HG02840 (cell line): ENCODE results near the gene WFDC1.
"Not testable (repeated sequence)": the region's sequence is repeated elsewhere in the genome, so short reads cannot be mapped to it uniquely, and the experiment has no call there.

Experiments
- ATAC-seq: cut with Tn5 transposase; IDR thresholded peaks from one replicate; pipeline ENCODE4 v1.9.1; 2021; ENCODE audit warnings: mild to moderate bottlenecking, moderate library complexity, moderate number of reproducible peaks; ENCODE audit not compliant: unreplicated experiment, low FRiP score

WFDC1 gene

DNA sequence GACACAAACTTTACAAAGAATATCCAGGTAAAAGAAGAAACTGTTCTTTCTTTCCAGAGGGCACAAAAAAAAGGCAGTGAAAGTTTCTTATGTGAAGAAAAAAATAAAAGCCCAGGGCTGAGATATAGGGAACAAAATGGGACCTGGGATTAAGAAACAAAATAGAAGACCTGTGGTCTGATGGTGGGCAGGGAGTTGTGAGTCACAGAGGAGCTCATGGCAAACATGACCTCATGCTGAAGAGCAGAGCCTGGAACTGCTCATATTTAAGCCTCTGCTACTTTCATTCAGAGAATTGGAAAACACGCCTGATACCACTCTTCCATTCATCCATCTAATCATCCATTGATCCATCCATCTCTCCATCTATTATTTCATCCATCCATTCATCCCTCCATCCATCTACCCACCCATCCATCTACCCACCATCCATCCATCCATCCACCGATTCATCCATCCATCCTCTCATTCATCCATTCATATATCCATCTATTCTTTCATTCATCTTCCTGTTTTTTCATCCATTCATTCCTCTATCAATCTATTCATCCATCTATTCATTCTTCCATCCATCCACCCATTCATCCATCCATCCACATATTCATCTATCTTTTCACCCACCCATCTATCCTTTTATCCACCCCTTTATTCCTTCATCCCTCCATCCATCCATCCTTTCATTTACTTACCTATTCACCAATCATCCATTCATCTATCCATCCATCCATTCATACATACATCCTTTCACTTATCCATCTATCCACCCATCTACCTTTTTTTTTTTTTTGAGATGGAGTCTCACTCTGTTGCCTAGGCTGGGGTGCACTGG, 30.0 kb downstream of the WFDC1 start:
- no peak for ATAC-seq

DNA sequence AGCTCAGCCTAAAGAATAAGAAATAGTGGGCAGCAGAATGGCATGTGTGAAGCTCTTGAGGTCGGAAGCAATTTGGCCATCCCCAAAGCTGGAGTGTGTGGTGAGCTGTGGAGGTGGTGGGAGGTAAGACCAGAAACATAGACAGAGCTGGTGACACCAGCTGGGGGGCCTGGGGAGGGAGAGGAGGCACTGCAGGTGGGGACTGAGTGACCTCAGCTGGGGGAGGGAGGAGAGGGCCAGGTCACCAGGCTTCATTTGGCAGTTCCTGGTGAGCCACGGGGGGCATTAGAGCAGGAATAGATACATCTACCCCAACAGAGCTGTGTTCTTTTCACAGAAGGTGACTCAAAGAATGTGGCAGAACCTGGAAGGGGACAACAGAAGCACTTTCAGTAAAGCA, 31.9 kb downstream of the WFDC1 start:
- ATAC-seq = no peak

DNA sequence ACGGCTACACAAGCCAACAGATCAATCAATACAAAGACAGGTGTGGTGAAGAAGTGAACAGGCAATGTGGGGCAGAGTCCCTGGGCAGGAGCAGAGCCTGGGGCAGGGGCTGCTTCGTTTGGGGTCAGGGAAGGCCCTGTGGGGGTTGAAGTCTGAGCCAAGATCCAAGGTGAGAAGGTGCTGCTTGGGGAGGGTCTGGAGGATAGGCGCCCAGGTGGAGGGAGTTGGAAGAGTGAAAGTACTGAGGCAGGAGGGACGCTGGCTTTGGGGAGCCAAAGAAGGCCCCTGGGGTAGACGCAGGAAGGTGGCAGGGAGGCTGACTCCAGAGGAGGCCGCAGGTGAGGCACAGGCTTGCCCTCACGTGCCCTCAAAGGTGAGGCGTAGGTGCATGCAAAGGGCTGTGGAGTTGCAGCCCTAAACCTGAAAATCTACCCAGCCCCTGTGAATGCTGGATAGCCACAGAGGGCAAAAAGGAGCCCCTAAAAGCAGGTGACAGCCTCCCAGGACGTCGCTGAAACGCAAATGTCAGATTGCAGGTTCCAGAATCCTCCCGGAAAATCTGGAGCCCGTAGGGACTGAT, 33.3 kb downstream of the WFDC1 start:
- ATAC-seq = no peak

DNA sequence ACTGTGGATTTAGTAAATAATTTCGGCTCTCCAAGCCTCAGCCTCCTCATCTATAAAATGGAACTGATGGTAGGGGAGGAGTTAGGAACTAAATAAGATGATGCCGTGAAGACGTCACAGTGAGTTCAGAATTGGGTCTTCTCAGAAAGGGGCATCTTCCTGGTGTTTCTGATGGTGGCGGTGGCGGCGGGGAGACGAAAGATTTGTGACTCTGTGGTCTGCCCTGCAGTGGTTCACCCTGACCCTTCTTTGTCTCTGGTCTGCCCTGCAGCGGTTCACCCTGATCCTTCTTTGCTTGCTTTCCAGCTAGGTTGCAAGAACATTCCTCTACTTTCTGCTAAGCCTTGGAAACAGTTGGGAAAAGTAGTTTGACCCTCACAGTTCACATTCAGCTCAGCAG, 34.3 kb downstream of the WFDC1 start:
- no peak for ATAC-seq

DNA sequence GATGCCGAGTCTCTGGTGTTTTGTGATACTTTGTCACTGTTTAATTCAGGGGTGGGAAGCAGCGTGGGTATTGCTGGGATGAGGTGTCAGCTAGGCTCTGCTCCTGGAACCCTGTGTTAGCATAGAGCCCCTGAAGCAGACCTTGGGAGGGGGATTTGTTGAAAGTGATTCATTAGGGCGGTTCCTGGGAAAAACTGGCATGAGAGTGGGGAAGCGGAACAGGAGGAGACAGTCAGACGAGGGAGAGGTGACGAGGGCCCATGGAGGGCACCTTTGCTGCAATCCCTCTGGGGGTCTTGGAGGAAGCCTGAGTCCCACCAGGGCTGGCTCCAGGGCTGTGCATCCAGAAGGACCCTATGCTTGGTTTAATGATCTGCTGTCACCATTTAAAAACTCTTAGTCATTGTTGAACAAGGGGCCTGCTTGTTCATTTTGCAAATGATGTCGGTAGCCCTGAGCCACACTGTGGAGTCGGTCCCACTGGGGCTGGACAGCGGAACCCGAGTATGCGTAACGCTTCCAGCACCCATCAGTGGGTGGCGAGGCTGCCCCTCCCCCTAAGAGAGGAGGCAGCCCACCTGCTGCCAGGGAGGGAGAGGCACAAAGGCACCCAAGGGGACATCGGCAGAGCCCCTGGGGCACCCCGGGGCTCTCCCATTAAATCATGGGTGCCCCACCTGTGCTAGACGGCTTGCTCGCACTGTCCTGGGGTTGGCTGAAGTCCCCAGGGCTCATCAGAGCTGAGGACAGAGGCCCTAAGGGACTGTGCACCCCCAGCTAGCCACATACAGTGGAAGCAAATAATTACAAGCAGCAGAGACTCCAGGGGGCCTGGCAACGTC, 35.4 kb downstream of the WFDC1 start:
- ATAC-seq = no peak

DNA sequence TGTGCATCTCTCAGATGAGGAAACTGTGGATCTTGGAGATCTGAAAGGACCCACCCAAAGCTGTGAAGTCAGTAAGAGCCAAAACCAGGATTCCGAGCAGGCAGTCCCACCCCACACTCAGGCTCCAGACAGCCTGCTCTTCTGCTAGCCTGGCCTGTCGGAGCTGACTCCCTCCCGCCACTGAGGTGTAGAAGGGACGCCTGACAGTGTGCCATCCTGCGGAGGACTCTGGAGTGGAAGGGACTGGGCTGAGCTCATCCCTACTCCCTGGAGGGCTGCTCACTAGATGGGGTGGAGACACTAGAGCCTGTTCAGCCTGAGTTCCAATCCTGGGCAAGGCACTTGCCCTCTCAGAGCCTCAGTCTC, 36.0 kb downstream of the WFDC1 start:
- no peak for ATAC-seq

DNA sequence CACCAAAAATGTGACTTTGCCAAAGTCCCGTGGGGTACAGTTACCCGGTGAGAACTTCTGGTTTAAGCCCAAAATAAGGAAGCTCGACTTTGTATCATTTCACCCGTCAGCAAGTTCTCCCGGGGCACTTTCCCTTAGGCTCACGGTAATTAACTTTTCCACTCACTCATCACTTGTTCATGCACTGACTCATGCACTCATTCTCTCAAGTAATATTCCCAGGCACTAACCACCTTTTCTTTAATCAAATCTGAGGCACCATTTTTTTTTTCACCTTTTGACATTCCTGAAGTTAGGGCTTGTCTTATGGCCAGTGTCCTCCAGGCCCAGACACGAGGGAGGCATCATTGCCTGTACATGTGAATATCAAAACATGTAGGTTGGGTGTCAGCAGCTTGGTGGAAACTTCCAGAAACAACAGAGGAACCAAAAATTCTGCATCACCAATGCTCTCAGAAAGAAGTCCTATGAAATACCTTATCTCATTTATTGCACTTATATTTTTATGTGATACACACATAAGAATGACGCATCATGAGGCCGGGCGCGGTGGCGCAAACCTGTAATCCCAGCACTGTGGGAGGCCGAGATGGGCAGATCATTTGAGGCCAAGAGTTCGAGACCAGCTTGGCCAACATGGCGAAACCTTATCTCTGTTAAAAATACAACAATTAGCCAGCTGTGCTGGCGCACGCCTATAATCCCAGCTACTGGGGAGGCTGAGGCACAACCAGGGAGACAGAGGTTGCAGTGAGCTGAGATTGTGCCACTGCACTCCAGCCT, 37.5 kb downstream of the WFDC1 start:
- no peak for ATAC-seq

DNA sequence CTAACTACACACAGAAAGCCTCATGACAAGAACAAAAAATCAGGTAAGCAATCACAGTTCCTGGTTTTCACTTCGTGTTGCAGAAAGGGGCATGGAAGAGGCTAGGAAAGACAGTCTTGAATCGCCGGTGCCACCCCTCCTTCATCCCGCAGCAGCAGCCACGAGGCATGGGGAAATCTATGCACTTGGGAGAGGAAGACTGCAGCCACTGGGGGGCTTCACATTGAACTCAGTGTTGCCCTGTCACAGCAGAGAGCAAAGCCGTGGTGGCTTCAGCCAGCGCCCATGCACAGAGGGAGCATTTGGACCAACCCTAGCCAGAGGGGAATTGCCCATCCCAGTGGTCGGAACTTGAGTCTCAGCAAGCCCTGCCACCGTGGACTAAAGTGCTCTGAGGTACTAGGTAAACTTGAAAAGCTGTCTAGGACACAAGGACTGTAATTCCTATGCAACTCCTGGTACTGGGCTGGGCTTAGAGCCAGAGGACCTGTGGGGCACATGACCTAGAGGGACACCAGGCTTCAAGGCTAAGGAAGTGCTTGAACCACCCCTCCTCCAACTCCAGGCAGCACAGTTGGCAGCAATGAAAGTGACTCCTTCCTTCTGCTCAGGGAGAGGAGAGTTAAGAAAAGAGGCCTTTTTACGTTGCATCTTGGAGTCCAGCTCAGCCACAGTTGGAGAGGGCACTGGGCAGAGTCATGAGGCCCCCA, 38.5 kb downstream of the WFDC1 start:
- ATAC-seq = no peak

DNA sequence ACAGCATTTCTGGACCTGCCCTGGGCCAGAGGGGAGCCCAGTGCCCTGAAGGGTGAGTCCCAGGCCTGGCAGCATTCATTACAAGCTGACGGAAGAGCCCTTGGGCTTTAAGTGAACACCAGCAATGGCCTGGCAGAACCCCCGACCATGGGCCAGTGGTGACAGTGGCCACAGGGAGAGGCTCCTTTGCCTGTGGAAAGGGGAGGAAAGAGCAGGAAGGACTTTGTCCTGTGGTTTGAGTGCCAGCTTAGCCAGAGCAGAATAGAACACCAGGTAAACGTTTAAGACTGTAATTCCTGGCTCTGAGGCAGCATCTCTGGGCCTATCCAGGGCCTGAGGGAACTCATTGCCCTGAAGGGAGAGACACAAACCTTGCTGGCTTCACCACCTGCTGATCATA, 39.4 kb downstream of the WFDC1 start:
- ATAC-seq = no peak

DNA sequence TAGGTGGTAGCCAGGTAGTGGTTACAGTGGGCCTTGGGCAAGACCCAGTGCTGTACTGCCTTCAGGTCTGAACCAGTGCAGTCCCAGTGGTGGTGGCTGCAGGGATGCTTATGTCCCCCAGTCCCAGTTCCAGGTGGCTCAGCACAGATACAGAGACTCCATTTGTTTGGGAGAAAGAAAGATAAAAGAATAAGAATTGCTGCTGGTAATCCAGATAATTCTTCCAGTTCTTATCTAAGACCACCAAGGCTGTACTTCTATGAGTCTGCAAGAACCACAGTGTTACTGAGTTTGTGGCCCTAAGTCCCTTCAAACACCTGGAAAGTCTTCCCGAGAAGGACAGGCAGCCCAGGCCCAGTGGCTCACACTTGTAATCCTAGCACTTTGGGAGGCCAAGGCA, 39.8 kb downstream of the WFDC1 start:
- no peak for ATAC-seq

DNA sequence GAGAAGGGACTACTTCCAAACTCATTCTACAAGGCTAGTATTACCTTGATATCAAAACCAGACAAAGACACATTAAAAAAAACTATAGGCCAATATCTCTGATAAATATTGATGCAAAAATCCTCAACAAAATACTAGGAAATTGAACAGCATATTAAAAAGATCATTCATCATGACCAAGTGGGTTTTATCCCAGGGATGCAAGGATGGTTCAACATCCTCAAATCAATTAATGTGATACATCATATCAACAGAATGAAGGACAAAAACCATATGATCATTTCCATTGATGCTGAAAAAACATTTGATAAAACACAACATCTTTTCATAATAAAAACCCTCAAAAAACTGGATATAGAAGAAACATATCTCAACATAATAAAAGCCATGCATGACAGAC, 42.6 kb downstream of the WFDC1 start:
- ATAC-seq = not testable (repeated sequence)

DNA sequence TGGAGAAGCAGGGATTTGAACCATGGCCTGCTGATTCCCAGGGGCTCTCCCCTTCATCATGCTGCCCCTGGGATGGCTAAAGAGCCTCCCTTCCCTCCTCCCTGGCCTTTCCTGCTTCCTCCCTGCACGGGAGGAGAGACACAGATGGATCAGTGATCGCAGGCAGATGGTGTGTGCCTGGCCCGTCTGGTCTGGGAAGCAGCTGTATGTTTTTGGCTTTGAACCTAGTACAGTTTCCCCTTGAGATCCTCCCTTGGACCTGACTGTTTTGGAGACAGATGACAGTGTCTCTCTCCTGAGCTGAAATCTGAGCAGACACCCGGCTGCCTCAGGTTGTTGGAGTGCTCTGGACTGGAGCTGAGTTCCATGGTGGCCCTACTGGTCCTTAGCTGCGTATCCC, 44.6 kb downstream of the WFDC1 start:
- no peak for ATAC-seq

DNA sequence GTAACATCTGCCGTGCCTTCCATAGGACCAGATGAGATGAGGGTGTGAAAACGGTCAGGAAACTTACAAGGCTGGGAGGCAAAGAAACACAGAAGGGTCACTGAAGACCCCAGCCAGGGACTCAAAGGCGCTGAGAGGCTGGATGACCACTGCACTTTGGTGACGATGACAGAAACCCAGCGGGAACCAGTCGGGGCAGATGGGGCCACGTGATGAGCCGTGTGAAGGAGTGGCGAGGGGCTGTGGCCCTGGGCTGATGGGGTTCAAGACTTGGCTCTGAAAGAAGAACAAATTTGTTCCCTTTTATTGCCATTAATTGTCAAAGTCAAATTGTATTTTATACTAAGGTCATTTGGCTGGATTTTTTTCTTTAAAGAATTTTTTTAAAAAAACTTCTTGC, 45.1 kb downstream of the WFDC1 start:
- ATAC-seq = no peak

DNA sequence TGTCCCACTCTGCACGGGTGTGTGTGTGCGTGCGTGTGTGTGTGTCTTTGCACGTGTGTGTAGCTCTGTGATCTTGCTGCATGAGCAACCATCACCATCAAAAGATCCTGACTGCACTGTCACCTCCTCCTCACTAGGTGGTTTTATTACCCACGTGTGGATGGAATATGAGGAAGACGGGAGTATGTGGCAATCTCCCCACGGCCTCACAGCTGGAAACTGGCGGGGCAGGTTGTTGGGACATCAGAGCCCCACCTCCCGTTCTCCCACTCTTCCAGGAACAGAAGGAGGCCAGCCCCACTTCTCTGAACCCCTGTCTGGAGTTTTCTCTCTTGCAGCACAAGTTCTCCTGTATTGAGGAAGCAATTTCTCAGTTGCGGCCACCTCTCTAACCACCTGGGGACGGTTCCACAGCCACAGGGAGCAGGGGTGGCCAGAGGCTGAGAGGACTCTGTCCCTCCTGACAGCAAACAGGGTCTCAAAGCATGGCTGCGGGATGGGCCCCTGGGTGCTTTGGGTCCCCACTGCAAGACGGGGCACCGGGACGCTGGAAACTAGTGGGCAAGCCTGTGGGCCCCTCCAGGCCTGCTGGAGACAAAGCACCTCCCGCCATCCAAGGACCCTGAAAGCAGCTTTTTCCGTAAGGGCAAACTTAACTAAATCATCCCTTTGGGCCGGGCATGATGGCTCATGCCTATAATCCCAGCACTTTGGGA, 45.8 kb downstream of the WFDC1 start:
- ATAC-seq = no peak

DNA sequence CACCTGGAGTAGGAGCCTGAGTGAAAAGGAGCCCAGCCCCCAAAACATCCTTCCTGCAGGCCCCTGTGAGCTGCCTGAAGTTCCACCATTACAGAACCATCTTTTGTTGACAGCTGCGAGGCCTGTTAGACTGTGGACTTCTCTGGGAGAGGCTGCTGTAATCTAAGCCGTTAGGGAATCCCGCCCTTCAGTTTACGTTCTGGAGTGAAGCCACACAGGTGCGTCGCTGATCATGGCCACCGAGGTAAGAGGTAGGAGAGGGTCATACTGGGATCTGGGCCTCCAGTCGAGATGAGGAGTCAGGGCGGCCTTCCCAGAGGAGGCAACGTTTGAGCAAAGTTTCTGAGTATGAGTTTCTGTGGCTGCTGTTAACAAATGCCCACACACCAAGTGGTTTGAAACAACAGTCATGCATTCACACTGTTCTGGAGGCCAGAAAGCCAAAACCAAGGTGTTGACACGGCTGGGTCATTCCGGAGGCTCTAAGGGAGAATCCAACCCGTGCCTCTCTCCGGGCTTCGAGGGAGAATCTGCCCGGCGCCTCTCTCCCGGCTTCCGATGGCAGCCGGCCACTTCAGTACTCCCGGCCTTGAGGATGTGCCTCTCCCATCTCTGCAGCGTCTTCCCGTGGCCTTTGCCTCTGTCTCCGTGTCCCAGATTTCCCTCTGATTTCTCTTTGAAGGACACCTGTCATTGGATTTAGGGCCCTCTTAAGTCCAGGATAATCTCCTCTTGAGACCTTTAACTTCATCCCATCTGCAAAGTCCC, 47.0 kb downstream of the WFDC1 start:
- no peak for ATAC-seq

DNA sequence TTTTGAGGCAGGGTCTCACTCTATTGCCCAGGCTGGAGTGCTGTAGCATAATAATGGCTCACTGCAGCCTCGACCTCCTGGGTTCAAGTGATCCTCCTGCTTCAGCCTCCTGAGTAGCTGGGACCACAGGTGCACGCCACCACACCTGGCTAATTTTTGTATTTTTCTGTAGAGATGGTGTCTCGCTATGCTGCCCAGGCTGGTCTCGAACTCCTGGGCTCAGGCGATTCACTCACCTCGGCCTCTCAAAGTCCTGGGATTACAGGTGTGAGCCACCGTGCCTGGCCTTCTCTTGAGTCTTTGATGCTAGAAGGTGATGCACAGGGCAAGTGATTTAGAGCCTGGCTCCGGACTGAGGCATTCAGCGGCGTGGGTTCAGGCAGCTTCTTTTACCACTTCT, 49.1 kb downstream of the WFDC1 start:
- not testable (repeated sequence) for ATAC-seq

DNA sequence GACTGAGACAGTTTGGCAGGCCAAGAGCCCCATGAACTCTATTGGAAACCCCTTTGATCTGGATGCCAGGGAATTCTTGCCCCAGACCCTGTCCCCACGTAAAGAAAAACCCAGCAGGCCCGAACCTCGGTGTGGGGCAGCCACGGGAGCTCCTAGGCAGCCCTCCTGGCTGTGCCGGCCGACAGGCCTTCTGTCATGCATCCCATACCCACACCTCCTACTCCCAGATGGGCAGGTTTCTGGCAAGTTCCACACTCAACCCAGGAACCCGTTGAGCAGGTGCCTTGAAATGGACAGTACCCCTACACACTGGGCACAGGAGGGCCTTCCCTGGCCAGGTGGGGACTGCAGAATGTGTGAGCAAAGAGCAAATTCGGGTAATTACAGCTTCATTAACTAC, 50.1 kb downstream of the WFDC1 start:
- ATAC-seq = no peak

DNA sequence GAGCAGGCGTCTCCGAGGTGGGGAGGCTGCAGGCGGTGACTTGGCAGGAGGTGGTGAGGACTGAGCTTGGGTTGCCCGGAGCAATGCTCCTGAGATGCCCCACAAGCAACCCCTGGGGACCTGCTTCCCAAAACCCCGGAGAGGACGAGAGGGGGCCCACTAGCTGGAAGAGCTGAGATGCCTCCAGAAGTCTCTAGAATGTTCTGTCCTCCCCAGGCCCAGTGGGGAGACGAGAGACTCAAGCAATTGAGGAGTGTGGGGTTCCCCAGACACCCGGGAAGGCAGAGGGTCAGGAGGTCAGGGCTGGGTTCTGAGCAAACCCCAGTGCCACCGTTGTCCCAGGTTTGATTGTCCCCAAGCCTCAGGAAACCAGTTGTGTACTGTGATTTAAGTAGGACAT, 52.5 kb downstream of the WFDC1 start:
- no peak for ATAC-seq

DNA sequence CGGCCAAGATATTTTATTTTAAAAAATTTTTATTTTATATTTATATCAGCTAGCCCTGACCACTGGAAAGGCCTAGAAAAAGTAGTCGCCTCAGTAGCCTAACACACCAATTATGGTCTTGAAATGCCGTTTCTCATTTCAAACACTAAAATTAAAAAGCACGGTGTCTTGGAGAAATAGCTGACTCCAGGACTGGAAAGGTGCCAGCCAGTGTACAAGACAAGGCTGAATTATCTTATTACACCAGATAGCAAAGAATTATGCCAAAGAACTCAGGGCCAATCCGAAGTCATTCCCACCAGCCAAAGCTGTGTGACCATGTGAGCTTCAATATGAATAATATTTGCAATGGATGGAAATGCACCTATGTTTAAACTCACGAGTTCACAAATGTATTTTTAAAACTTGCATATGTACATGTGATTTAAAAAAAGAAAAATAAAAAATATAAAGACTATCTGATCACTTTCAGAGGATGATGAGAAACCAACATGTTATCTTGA, 53.8 kb downstream of the WFDC1 start:
- ATAC-seq = no peak
